PFSK-1 (cell line): ENCODE data around the gene RNU1-3.

Source experiments
- FOXP2 ChIP-seq: optimal IDR thresholded peaks from 2 replicates; pipeline ENCODE3; 2011; ENCODE audit warnings: borderline replicate concordance, control low read depth, inconsistent platforms; ENCODE audit not compliant: insufficient read depth; ENCODE audit errors: extremely low read length, extremely low read depth
- POLR2AphosphoS5 ChIP-seq: IDR thresholded peaks from 2 replicates; pipeline ENCODE4 v1.6.1; 2012; ENCODE audit warnings: low read depth, mild to moderate bottlenecking, control low read depth, low read length, moderate library complexity
- SIN3A ChIP-seq: IDR thresholded peaks from 2 replicates; pipeline ENCODE4 v1.6.1; 2012; ENCODE audit warnings: mild to moderate bottlenecking, low read length, moderate library complexity, borderline replicate concordance; ENCODE audit not compliant: insufficient read depth
- TAF1 ChIP-seq: IDR thresholded peaks from 2 replicates; pipeline ENCODE4 v1.6.1; 2012; ENCODE audit warnings: low read length, control low read depth, borderline replicate concordance; ENCODE audit not compliant: insufficient read depth
- TF ChIP-seq, protein P1 (sequence below), 2 experiments: IDR thresholded peaks; 2 replicates each; pipeline versions ENCODE4 v1.6.1 to v1.8.0; 2011 to 2012; ENCODE audit warnings: low read depth in 2 of 2, low read length in 2 of 2, control low read depth in 1 of 2, inconsistent platforms in 1 of 2, mild to moderate bottlenecking in 1 of 2, moderate library complexity in 1 of 2; ENCODE audit not compliant: insufficient read depth in 1 of 2

DNA sequence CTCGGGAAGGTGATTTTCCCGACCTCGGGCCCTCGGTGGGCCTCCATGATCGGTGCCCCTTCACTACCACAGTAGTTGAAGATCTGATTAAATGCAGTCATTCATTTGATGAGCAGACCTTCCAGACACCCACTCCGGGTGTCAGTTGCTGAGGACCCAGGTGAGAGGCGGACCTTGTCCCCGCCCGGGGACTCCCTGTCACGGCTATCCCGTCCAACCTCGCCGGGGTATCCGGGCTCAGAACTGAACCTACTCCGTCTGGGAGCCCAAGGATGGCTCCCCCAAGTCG lies 22.6 kb downstream of the RNU1-3 start:
- TF ChIP-seq, protein P1, sequence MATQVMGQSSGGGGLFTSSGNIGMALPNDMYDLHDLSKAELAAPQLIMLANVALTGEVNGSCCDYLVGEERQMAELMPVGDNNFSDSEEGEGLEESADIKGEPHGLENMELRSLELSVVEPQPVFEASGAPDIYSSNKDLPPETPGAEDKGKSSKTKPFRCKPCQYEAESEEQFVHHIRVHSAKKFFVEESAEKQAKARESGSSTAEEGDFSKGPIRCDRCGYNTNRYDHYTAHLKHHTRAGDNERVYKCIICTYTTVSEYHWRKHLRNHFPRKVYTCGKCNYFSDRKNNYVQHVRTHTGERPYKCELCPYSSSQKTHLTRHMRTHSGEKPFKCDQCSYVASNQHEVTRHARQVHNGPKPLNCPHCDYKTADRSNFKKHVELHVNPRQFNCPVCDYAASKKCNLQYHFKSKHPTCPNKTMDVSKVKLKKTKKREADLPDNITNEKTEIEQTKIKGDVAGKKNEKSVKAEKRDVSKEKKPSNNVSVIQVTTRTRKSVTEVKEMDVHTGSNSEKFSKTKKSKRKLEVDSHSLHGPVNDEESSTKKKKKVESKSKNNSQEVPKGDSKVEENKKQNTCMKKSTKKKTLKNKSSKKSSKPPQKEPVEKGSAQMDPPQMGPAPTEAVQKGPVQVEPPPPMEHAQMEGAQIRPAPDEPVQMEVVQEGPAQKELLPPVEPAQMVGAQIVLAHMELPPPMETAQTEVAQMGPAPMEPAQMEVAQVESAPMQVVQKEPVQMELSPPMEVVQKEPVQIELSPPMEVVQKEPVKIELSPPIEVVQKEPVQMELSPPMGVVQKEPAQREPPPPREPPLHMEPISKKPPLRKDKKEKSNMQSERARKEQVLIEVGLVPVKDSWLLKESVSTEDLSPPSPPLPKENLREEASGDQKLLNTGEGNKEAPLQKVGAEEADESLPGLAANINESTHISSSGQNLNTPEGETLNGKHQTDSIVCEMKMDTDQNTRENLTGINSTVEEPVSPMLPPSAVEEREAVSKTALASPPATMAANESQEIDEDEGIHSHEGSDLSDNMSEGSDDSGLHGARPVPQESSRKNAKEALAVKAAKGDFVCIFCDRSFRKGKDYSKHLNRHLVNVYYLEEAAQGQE (IDR thresholded peaks at IDR 0.05; ENCODE audit: insufficient read depth in 1 of 2, low read depth in 2 of 2, low read length in 2 of 2) = no peak
- TF ChIP-seq POLR2AphosphoS5 = no peak
- TF ChIP-seq SIN3A = no peak
- no peak for TF ChIP-seq TAF1
- TF ChIP-seq FOXP2 = no peak
